Measurements from ENCODE around the gene KCNK10. TPM values are rescaled to one million over a fixed set of nuclear protein-coding genes. Genes with fewer than 3 reads are reported as not detected.

KCNK10 gene
- total and polyA plus RNA-seq, 10 of the 15 experiments (the other 5 are each of a cell fraction or from before 2014, with no cell fraction given) = 0.01 to 0.06 (median 0.02) TPM; not detected in 7

DNA sequence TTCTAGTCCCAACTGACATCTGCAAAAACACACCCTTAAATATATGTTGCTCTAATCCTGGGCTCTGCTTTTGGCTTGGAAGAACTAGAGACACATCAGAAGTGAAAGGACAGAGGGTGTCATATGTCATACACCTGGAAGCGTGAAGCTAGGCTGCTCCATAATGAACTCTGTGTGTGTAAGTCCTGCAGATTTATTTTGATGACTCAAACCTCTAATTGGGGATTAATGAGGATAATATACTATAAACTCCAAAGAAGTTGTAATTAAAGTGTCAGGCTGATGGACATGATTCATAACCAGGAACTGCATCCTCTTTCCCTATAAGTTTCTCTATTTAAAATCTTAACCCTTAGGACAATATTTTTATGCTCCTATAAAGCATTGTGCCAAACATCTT, 4.4 kb upstream of the KCNK10 start:
- ChIA-PET RAD21 (ENCODE audit: unreplicated experiment) (no interaction called here), POLR2A (no interaction called here), CTCF (interaction anchor here (1.2 kb wide), 1 partner anchor 138 kb away, joined by 3 read pairs; no protein-coding TSS in a partner anchor), SMC1A (ENCODE audit: uncharacterized antibody, unreplicated experiment) (no interaction called here)
- DNase-seq (ENCODE audit: low read depth, low spot score) (no peak), FAIRE-seq (no peak), ATAC-seq (no peak)
- peaks cover 4 to 33% of the 10 kb centered on the region in 2 experiments for H3K27me3 ChIP-seq (replicated peaks in 1 of 2; ENCODE audit: control insufficient read depth in 2 of 2, insufficient read depth in 2 of 2, low read length in 1 of 2)
- no peaks in the 10 kb centered on the region; the same call in 2 of the 3 replicates for H3K9me3 ChIP-seq (replicated peaks; ENCODE audit: control insufficient read depth, insufficient read depth, low read length)
- WGBS (ENCODE audit: insufficient coverage, insufficient replicate concordance, low lambda C conversion rate, missing lambda C conversion rate) = 53% methylated on average over 1 of the region's 1 CpG
- H4K20me1 ChIP-seq (ENCODE audit: control insufficient read depth, insufficient read depth) = no peaks in the 10 kb centered on the region; the same call in 1 of the 2 replicates
- H3K36me3 ChIP-seq (ENCODE audit: control insufficient read depth in 2 of 2, insufficient read depth in 2 of 2, low read length in 1 of 2) = no peaks in the 10 kb centered on the region
- no peak overlapping the region for H3K4me3 ChIP-seq
- no peak overlapping the region for H2AFZ ChIP-seq (ENCODE audit: control insufficient read depth, low read depth, low read length)
- no peak overlapping the region for H3K4me2 ChIP-seq (ENCODE audit: control insufficient read depth, insufficient read depth)
- intact Hi-C loops (cut with micrococcal nuclease; ENCODE audit: unreplicated experiment) = no loop called here
- H3K79me2 ChIP-seq (ENCODE audit: control insufficient read depth, insufficient read depth, low read length) = no peaks in the 10 kb centered on the region
- peaks cover 5% of the 10 kb centered on the region for H3K4me1 ChIP-seq (ENCODE audit: control insufficient read depth, insufficient read depth, low read length)
- H3K9ac ChIP-seq (ENCODE audit: control insufficient read depth, insufficient read depth, low read length) = no peak overlapping the region
- in situ Hi-C loops (cut with MboI) = no loop called here
- H3K27ac ChIP-seq (ENCODE audit: control insufficient read depth, insufficient read depth) = no peak overlapping the region
- BruUV-seq (replicated peaks) = no TSS peak
- TF ChIP-seq CBX3 (IDR thresholded peaks at IDR 0.05; ENCODE audit: borderline replicate concordance, low read depth) = no peak
- no peak for TF ChIP-seq NR2C1 (IDR thresholded peaks at IDR 0.05)
- TF ChIP-seq, protein P1, sequence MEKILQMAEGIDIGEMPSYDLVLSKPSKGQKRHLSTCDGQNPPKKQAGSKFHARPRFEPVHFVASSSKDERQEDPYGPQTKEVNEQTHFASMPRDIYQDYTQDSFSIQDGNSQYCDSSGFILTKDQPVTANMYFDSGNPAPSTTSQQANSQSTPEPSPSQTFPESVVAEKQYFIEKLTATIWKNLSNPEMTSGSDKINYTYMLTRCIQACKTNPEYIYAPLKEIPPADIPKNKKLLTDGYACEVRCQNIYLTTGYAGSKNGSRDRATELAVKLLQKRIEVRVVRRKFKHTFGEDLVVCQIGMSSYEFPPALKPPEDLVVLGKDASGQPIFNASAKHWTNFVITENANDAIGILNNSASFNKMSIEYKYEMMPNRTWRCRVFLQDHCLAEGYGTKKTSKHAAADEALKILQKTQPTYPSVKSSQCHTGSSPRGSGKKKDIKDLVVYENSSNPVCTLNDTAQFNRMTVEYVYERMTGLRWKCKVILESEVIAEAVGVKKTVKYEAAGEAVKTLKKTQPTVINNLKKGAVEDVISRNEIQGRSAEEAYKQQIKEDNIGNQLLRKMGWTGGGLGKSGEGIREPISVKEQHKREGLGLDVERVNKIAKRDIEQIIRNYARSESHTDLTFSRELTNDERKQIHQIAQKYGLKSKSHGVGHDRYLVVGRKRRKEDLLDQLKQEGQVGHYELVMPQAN (conservative IDR thresholded peaks at IDR 0.05) = no peak
- no peak for TF ChIP-seq EED (IDR thresholded peaks at IDR 0.05; ENCODE audit: low read depth)
- no peak for TF ChIP-seq HCFC1 (IDR thresholded peaks at IDR 0.05; ENCODE audit: low read length)
- TF ChIP-seq, protein P2, sequence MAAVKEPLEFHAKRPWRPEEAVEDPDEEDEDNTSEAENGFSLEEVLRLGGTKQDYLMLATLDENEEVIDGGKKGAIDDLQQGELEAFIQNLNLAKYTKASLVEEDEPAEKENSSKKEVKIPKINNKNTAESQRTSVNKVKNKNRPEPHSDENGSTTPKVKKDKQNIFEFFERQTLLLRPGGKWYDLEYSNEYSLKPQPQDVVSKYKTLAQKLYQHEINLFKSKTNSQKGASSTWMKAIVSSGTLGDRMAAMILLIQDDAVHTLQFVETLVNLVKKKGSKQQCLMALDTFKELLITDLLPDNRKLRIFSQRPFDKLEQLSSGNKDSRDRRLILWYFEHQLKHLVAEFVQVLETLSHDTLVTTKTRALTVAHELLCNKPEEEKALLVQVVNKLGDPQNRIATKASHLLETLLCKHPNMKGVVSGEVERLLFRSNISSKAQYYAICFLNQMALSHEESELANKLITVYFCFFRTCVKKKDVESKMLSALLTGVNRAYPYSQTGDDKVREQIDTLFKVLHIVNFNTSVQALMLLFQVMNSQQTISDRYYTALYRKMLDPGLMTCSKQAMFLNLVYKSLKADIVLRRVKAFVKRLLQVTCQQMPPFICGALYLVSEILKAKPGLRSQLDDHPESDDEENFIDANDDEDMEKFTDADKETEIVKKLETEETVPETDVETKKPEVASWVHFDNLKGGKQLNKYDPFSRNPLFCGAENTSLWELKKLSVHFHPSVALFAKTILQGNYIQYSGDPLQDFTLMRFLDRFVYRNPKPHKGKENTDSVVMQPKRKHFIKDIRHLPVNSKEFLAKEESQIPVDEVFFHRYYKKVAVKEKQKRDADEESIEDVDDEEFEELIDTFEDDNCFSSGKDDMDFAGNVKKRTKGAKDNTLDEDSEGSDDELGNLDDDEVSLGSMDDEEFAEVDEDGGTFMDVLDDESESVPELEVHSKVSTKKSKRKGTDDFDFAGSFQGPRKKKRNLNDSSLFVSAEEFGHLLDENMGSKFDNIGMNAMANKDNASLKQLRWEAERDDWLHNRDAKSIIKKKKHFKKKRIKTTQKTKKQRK (IDR thresholded peaks at IDR 0.05; ENCODE audit: low read depth, low read length) = no peak
- no peak for TF ChIP-seq PAX8 (IDR thresholded peaks at IDR 0.05)
- no peak for TF ChIP-seq RUNX3 (IDR thresholded peaks at IDR 0.05; ENCODE audit: low read length)
- TF ChIP-seq JUND (IDR thresholded peaks at IDR 0.05; ENCODE audit: low read depth, low read length) = no peak
- no peak for TF ChIP-seq ZBED1 (IDR thresholded peaks at IDR 0.05; ENCODE audit: borderline replicate concordance)
- no peak for TF ChIP-seq TAF1 (IDR thresholded peaks at IDR 0.05; ENCODE audit: borderline replicate concordance, low read depth, low read length)
- TF ChIP-seq SIX5 (IDR thresholded peaks at IDR 0.05; ENCODE audit: low read depth, low read length, severe bottlenecking) = no peak
- TF ChIP-seq, protein P3, sequence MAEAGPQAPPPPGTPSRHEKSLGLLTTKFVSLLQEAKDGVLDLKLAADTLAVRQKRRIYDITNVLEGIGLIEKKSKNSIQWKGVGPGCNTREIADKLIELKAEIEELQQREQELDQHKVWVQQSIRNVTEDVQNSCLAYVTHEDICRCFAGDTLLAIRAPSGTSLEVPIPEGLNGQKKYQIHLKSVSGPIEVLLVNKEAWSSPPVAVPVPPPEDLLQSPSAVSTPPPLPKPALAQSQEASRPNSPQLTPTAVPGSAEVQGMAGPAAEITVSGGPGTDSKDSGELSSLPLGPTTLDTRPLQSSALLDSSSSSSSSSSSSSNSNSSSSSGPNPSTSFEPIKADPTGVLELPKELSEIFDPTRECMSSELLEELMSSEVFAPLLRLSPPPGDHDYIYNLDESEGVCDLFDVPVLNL (IDR thresholded peaks at IDR 0.05; ENCODE audit: low read depth, low read length) = no peak
- TF ChIP-seq JUNB (IDR thresholded peaks at IDR 0.05) = no peak
- TF ChIP-seq, protein P4, sequence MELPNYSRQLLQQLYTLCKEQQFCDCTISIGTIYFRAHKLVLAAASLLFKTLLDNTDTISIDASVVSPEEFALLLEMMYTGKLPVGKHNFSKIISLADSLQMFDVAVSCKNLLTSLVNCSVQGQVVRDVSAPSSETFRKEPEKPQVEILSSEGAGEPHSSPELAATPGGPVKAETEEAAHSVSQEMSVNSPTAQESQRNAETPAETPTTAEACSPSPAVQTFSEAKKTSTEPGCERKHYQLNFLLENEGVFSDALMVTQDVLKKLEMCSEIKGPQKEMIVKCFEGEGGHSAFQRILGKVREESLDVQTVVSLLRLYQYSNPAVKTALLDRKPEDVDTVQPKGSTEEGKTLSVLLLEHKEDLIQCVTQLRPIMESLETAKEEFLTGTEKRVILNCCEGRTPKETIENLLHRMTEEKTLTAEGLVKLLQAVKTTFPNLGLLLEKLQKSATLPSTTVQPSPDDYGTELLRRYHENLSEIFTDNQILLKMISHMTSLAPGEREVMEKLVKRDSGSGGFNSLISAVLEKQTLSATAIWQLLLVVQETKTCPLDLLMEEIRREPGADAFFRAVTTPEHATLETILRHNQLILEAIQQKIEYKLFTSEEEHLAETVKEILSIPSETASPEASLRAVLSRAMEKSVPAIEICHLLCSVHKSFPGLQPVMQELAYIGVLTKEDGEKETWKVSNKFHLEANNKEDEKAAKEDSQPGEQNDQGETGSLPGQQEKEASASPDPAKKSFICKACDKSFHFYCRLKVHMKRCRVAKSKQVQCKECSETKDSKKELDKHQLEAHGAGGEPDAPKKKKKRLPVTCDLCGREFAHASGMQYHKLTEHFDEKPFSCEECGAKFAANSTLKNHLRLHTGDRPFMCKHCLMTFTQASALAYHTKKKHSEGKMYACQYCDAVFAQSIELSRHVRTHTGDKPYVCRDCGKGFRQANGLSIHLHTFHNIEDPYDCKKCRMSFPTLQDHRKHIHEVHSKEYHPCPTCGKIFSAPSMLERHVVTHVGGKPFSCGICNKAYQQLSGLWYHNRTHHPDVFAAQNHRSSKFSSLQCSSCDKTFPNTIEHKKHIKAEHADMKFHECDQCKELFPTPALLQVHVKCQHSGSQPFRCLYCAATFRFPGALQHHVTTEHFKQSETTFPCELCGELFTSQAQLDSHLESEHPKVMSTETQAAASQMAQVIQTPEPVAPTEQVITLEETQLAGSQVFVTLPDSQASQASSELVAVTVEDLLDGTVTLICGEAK (IDR thresholded peaks at IDR 0.05; ENCODE audit: borderline replicate concordance) = no peak
